Measurements from ENCODE around the gene KCNMA1.
"Not testable (repeated sequence)": the region's sequence is repeated elsewhere in the genome, so short reads cannot be mapped to it uniquely, and the experiment has no call there.

KCNMA1 gene

GRCh38 chr10:77661674-77662073, 24.1 kb upstream of the KCNMA1 start:
- DNase-seq: no peak

- DNase-seq: no peak
These were observed 23.5 kb upstream of the KCNMA1 start for GRCh38 chr10:77661100-77661499.

GRCh38 chr10:77659046-77659670, 21.6 kb upstream of the KCNMA1 start:
- DNase-seq: not testable (repeated sequence)

GRCh38 chr10:77653210-77653609, 15.6 kb upstream of the KCNMA1 start:
- no peak for DNase-seq

GRCh38 chr10:77649333-77650331, 12.0 kb upstream of the KCNMA1 start:
- no peak for DNase-seq

GRCh38 chr10:77648472-77648871, 10.9 kb upstream of the KCNMA1 start:
- DNase-seq: no peak

GRCh38 chr10:77647543-77648293, 10.1 kb upstream of the KCNMA1 start:
- DNase-seq: no peak

- DNase-seq: no peak
These were observed 7.1 kb upstream of the KCNMA1 start for GRCh38 chr10:77644557-77645243.

- no peak for DNase-seq
These were observed 6.3 kb upstream of the KCNMA1 start for GRCh38 chr10:77643795-77644468.

GRCh38 chr10:77641788-77642397, 4.3 kb upstream of the KCNMA1 start:
- DNase-seq: peak; percentile 60

- no peak for DNase-seq
These were observed 3.7 kb upstream of the KCNMA1 start for GRCh38 chr10:77641344-77641743.

- no peak for DNase-seq
These were observed 2.6 kb upstream of the KCNMA1 start for GRCh38 chr10:77640167-77640566.

GRCh38 chr10:77639756-77640155, 2.1 kb upstream of the KCNMA1 start:
- no peak for DNase-seq

- DNase-seq: peak; percentile 76
These were observed 903 bp upstream of the KCNMA1 start for GRCh38 chr10:77638321-77639101.

GRCh38 chr10:77636967-77637531, 559 bp downstream of the KCNMA1 start:
- DNase-seq: no peak

- no peak for DNase-seq
These were observed 1.2 kb downstream of the KCNMA1 start for GRCh38 chr10:77636282-77636966.

GRCh38 chr10:77635402-77636227, 2.0 kb downstream of the KCNMA1 start:
- no peak for DNase-seq

- DNase-seq: no peak
These were observed 2.7 kb downstream of the KCNMA1 start for GRCh38 chr10:77634939-77635338.

- no peak for DNase-seq
These were observed 4.2 kb downstream of the KCNMA1 start for GRCh38 chr10:77633376-77633775.

Data from left hindlimb (tissue), 1 donor.